Measurements from ENCODE around the gene NDRG3.
"Not testable (repeated sequence)": the region's sequence is repeated elsewhere in the genome, so short reads cannot be mapped to it uniquely, and the experiment has no call there.

Gene NDRG3

DNA sequence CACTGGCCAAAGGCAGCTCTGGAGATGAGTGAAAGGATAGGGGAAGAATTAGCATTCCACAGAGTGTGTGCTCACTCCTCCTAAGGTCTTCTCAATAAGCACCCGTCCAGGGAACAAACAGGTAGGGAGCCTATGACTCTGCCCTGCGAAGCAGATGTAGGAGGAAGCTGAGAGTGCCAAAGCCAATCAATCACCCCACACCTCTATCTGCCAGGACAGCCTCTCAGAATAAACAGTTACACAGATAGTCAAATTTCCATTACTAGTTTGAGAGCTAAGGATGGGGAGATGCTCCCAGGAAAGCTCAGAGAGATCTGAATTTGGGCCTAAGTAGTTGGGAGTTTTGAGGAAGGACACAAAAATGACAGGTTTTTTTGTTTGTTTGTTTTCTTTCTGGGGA lies 59.4 kb downstream of the NDRG3 start:
- no peak for DNase-seq

DNA sequence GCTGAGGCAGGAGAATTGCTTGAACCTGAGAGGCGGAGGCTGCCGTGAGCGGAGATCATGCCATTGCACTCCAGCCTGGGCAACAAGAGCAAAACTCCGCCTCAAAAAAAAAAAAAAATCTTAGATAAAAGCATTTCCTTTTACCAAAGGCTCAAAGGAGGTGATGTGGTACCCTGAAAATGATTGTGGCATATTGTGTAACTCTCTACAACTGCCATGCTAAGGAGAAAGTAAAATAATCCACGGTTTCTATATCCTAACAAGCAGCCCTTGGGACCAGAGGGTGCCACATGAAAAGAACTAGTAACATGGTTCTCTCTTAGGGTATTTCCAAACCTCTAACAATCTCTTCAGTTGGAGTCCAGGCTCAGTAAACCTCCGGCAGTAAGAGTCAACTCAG lies 61.1 kb downstream of the NDRG3 start:
- no peak for DNase-seq

- no peak for DNase-seq
Measured at GRCh38 chr20:36682311-36682710, 63.6 kb downstream of the NDRG3 start.

DNA sequence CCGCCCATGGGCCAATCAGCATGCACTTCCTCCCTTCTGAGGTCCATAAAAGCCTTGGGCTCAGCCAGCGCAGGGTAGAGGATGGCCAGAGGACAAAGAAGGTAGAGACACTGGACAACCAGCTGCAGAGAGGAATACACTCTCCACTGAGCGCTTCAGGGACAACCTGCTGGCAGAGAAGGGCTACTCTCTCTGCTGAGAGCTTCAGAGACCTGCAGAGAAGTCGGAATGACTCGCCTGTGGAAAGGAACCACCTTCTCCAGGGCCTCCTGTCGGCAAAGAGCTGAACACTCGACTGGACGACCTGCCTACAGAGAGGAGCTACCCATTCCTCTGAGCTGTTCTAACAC lies 68.5 kb downstream of the NDRG3 start:
- no peak for DNase-seq

- DNase-seq = no peak
Measured at GRCh38 chr20:36676701-36677421, 69.0 kb downstream of the NDRG3 start.

- DNase-seq = not testable (repeated sequence)
Measured at GRCh38 chr20:36675545-36675944, 70.3 kb downstream of the NDRG3 start.

DNA sequence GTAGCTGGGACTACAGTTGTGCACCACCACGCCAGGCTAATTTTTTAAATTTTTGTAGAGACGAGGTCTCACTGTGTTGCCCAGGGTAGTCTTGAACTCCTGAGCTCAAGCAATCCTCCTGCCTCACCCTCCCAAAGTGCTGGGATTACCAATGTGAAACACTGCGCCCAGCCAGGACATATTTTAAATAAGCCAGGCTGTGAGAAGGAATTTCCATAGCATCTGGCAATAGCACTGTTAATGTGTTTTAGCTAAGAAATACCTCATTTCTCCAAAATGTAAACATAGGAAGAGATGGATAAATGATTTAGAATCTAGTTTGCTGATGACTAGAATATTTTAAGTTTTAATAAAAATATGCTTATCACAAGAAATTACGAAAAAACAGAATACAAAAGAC lies 72.9 kb downstream of the NDRG3 start:
- DNase-seq = no peak

DNA sequence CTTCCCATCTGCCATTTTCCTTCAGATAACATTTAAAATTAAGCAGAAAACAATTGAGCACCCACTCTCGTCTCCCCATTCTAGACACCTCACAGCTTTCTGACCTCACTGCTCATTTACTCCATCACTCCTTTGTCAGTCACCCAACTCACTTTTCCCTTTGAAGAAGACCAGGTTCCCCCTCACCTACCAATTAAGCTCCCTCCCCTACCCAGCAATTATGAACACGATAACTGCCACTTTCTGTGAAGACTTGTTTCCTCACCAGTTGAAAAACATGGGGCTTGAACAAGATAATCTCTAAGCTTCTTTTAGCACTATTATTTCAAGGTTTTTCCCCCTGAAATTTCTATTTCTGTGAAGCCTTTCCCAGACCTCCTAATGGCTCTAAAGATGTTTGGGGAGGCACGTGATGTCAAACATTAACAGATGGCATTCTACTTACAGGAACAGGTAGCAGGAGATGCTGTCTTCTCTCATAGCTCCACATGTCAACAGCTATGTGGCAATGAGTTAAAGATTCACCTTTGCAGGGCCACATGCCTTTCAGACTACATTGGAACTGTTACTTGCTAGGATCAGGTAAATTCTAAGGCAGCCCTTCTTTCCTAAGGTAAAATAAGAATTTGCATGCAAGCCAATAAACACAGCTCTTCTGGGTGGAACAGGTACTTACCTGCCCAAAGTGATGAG lies 75.1 kb downstream of the NDRG3 start:
- no peak for DNase-seq

DNA sequence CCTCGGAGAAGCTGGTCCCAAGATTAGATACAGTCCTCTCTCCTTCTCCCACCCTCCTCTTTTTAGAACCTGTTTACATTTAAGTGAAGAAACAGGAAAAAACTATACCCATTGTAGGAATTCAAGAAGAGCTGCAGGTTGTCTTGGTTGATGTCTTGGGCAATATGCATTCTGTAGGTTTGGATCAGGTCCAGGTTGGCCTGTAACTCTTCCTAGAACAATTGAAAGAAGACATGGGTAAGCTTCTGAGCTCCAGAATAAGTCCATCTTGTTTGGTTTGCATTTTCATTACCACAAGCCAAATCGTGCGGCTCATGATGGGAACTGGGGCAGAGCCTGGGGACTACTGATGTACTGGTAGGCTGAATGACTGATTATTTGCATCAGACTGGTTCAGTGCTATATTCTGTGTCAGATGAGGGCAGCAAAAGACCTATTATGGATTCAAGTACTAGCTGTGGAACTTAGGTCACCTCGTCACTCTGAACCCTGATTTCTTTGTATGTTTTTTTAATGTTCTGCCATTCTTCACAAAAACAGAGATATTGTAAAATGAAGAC lies 79.6 kb downstream of the NDRG3 start:
- peak in 1 of 2 donors; percentile 21 for DNase-seq

DNA sequence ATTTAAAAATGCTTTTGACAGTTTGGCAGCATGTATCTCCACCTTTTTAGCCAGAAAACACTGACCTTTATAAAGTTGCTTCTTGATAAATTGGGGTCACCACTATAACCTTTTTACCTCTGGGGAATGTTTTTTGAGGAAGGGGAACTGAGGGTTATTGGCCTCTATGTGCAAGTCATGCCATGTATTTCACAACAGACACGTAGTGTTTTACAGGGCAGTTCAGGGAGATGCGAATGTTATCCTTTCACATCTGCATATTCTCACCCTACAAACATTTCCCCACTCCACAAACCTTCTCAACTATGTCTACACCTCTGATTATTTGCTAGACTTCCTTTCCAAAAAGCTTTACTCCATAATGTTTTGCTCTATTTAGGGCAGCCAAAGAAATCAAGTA lies 82.9 kb downstream of the NDRG3 start:
- DNase-seq = no peak

GRCh38 chr20:36658300-36658699 lies 87.6 kb downstream of the NDRG3 start:
- DNase-seq = peak in 1 of 2 donors; percentile 45

DNA sequence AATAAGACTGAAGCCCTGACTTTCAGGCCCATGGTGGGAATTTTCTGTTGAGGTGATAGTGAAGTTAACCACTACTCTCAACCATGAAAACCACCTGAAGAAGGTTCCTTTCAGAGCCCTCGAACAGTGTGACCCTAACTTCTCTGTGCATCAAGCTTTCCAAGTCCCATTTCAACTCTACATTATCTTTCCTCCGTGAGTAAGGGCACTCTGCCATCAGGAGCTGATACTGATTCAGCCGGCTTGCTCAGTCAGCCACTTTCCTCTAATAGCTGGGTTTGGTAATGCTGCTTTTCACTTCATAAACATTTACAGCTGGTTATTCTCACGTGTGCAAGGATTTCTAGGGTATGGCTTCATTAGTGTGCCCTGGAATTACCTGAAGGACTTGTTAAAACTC lies 89.2 kb downstream of the NDRG3 start:
- DNase-seq = no peak

DNA sequence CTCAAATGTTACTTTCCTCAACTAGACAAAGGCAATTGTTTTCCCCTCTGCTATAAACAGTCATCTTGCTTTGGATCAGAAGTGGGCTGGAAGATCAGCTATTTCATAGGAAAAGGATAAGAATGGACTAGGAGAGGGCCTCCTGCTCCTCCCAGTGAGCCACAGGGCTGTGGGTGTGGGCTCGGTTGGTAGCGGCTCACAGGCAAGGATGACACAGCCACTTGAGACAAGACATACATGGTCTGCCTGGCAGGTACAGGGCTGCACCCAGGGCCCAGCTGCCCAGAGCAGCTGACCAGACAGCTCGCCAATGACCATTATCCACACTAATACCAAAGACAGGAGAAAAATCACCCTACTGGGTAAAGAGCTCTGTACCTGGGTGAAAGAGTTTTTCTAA lies 90.9 kb downstream of the NDRG3 start:
- no peak for DNase-seq

DNA sequence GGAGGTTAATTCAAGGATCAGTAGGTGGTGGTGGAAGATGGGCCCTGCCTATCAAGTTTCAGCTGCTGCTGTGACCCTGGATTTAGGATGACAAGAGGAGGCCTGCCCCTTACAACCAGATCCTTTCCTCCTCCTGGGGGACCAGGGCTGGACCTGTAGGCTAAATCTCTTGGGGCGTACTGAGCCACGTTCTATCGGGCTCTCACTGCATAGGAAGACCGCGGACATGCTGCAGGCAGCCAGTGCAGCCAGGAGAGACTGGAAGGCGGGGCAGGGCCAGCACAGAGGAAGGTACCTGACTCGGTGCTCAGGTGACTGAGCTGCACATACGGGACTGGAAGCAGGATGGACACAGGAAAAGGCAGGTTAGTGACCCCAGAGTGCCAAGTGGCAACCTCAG lies 91.4 kb downstream of the NDRG3 start:
- DNase-seq = no peak

DNA sequence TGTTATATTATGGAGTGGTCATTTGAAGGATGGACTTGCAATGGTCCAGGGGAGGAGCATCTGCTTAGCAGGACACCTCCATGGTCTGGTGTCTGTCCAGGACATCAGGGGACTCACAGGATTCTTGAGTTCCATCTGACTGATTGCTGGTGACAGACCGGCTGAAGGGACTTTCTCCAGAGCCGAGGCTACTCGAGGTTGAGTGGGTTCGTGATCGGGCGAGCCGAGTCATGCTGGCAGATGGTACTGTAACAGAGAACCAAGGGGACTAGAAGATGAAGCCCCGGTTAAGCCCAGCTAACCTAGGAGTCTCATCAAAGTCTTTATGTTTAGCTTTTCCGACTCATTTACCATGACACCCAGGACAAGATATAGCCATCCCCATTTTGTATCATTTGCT lies 92.4 kb downstream of the NDRG3 start:
- no peak for DNase-seq

- DNase-seq = no peak
Measured at GRCh38 chr20:36647196-36648121, 98.4 kb downstream of the NDRG3 start.

GRCh38 chr20:36646678-36647077 lies 99.2 kb downstream of the NDRG3 start:
- DNase-seq = no peak

- peak; percentile 65 to 72 for DNase-seq
Measured at GRCh38 chr20:36645998-36646397, 99.9 kb downstream of the NDRG3 start, which contains the start of gene SLA2. TSS of gene SLA2 (minus strand) at chr20:36646196. CDS start at chr20:36641335, 4,861 bp downstream.

- DNase-seq = no peak
Measured at GRCh38 chr20:36645353-36645752, 100.5 kb downstream of the NDRG3 start.

DNA sequence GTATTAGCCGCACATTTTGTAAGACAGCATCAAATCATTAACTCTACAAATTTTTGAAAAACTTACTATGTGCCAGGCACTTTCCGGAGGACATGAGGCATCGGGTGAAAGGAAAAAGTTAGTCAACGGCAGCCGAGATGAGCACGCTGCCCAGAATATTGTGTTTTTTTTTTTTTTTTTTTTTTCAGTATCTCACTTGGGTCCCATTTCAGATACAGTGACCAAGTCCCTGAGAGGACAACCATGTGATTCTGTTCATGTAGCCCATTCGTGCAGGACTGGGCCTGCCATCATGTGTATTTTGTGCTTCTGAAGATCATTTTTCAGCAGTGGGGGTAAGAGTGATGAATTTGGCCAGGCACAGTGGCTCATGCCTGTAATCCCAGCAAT lies 101.2 kb downstream of the NDRG3 start:
- peak in 1 of 2 donors; percentile 20 for DNase-seq

DNA sequence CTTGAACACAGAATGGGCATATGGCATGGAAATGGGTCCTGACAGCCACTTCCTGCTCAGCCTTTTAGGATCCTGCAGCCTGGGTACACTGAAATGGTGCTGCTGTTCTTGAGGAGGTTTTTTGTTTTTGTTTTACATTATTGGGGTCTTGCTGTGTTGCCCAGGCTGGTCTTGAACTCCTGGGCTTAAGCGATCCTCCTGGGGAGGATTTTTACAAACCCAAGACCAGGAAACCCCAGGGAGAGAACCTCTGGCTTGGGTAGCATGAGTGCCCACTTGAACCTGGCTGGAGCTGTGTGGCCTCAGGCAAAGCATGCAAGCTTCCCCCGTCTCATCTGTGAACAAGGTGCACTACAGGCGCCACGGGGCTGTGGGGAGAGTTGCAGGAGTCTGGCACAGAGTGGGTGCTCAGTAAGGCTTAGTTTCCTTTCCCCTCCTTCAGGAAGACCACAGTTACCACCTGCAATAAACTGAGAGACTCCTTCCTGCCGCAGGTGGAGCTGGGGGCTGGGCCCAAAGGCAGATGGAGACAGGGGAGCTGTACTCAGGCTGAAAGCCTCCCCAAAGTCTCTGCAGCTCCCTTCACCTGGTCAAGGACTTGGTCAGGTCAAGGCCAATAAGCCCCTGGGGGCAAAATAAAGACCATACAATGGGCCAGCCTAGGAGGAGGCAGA lies 101.7 kb downstream of the NDRG3 start:
- DNase-seq = peak; percentile 42 to 64

GRCh38 chr20:36642136-36642535 lies 103.8 kb downstream of the NDRG3 start:
- no peak for DNase-seq

- no peak for DNase-seq
Measured at GRCh38 chr20:36641506-36641843, 104.4 kb downstream of the NDRG3 start.
